Inflammatory macrophage treated with lipopolysaccharide for 4 hours (primary cell): ENCODE results near the gene KDELR3.

Source experiments
- DNase-seq: peaks from one replicate; pipeline ENCODE4 v3.0.0-alpha.2; 2020

KDELR3 gene

GRCh38 chr22:38523479-38523878, 55.6 kb downstream of the KDELR3 start:
- DNase-seq: no peak

- DNase-seq: peak; percentile 51
These were observed 56.5 kb downstream of the KDELR3 start for GRCh38 chr22:38524429-38524828.

- DNase-seq: no peak
These were observed 63.5 kb downstream of the KDELR3 start for GRCh38 chr22:38531251-38531938.
